Sigmoid colon (tissue), 7 donors: ENCODE data around the gene TPBGL. TPM values are rescaled to one million over a fixed set of nuclear protein-coding genes. Genes with fewer than 3 reads are reported as not detected.

ENCODE experiments used
- DNase-seq: peaks from one replicate; pipeline ENCODE4 v3.0.0-alpha.2; 2019
- H3K27ac ChIP-seq, 4 donors: fragments of 200-600 bp; sonication (generic); one replicate each; pipeline ENCODE4 v1.5.1; 2016 to 2019; ENCODE audit warnings: mild to moderate bottlenecking in 1 of 4
- H3K27me3 ChIP-seq, 3 donors: fragments of 200-600 bp; sonication (generic); one replicate each; pipeline ENCODE4 v1.5.1; 2019; ENCODE audit warnings: mild to moderate bottlenecking in 1 of 3
- H3K36me3 ChIP-seq, 4 donors: fragments of 200-600 bp; sonication (generic); one replicate each; pipeline ENCODE4 v1.5.1; 2016 to 2019
- H3K4me1 ChIP-seq, 4 donors: fragments of 200-600 bp; sonication (generic); one replicate each; pipeline ENCODE4 v1.5.1; 2017 to 2019
- H3K4me3 ChIP-seq, 4 donors: fragments of 200-600 bp; sonication (generic); one replicate each; pipeline ENCODE4 v1.5.1; 2017 to 2019; ENCODE audit warnings: mild to moderate bottlenecking in 2 of 4, moderate library complexity in 1 of 4
- H3K9me3 ChIP-seq, 4 donors: fragments of 200-600 bp in 3 of 4; sonication (generic) in 3 of 4; one replicate each; pipeline versions ENCODE4 v1.5.1 to v1.6.1; 2013 to 2019
- CTCF ChIP-seq, 4 experiments: fragments of 450-650 bp in 3 of 4; fragments of 200-600 bp in 1 of 4; IDR thresholded peaks; one replicate each; pipeline ENCODE4 v1.5.1; 2016 to 2019; ENCODE audit warnings: antibody characterized with exemption in 4 of 4, mild to moderate bottlenecking in 3 of 4, moderate library complexity in 2 of 4
- EP300 ChIP-seq, 4 donors: sonication (generic); formaldehyde crosslinking; IDR thresholded peaks; one replicate each; pipeline ENCODE4 v1.6.1; 2017; ENCODE audit warnings: antibody characterized with exemption in 4 of 4
- POLR2A ChIP-seq, 2 donors: fragments of 450-650 bp; IDR thresholded peaks; one replicate each; pipeline ENCODE4 v1.6.1; 2016; ENCODE audit warnings: antibody characterized with exemption in 2 of 2, mild to moderate bottlenecking in 2 of 2, moderate library complexity in 2 of 2
- POLR2AphosphoS5 ChIP-seq, 4 donors: sonication (generic); formaldehyde crosslinking; IDR thresholded peaks; one replicate each; pipeline ENCODE4 v1.6.1; 2017; ENCODE audit warnings: antibody characterized with exemption in 4 of 4
- WGBS, 2 donors: extraction: QIAGEN DNeasy Blood & Tissue Kit; methylation state at CpG; one replicate each; pipeline ENCODE4 v1.1.7; 2013; 5-methylcytosine and 5-hydroxymethylcytosine counted together
- intact Hi-C: fragments of 100-400 bp; cut with DNase I; formaldehyde crosslinking; loops from one replicate; pipeline ENCODE4 v1.15.1; 2023
- polyA plus RNA-seq, 3 donors: library from polyadenylated mRNA; stranded (reverse); fragments of 200-250 nt; gene quantifications; one replicate each; pipeline ENCODE4 v1.2.3, GENCODE V29; 2013
- total RNA-seq, 4 donors: library from RNA; depleted of rRNA; stranded (reverse); fragments of >200 nt; gene quantifications; one replicate each; pipeline ENCODE4 v1.1.0, GENCODE V29; 2016
- donor health status: healthy with polysubstance abuse.
- donor health status: Bipolar disorder and iron deficiency.
- donor health status: healthy.

Gene TPBGL
- total and polyA plus RNA-seq, 7 donors: 0.28 to 0.68 (median 0.34) TPM; not detected in 3

- H3K36me3 ChIP-seq: peaks cover 27 to 81% (median 43%) of the 10 kb centered on the region in 4 donors
- 83 to 94% methylated on average over 16 of the region's 16 CpGs for WGBS, 2 donors
- intact Hi-C loops: loop anchor here (10.0 kb wide), 1 partner anchor 251 kb away; no protein-coding TSS in a partner anchor
- H3K27ac ChIP-seq: no peak overlapping the region
- no peak for TF ChIP-seq EP300 (IDR thresholded peaks at IDR 0.05)
- TF ChIP-seq POLR2A (IDR thresholded peaks at IDR 0.05): no peak
- TF ChIP-seq CTCF (IDR thresholded peaks at IDR 0.05): no peak
- no peak for TF ChIP-seq POLR2AphosphoS5 (IDR thresholded peaks at IDR 0.05)
- H3K9me3 ChIP-seq: no peaks in the 10 kb centered on the region
- no peak overlapping the region for H3K4me3 ChIP-seq
- no peak for DNase-seq
- peaks cover 0 to 12% (median 7%) of the 10 kb centered on the region in 4 donors for H3K4me1 ChIP-seq
- no peaks in the 10 kb centered on the region for H3K27me3 ChIP-seq
Observed at GRCh38 chr11:75283391-75283931, 42.9 kb downstream of the TPBGL start.

- no peaks in the 10 kb centered on the region for H3K27me3 ChIP-seq
- TF ChIP-seq POLR2AphosphoS5 (IDR thresholded peaks at IDR 0.05): no peak
- no peak for TF ChIP-seq POLR2A (IDR thresholded peaks at IDR 0.05)
- no peak for TF ChIP-seq EP300 (IDR thresholded peaks at IDR 0.05)
- no peak for TF ChIP-seq CTCF (IDR thresholded peaks at IDR 0.05)
- H3K4me3 ChIP-seq: no peak overlapping the region
- DNase-seq: no peak
- H3K27ac ChIP-seq: no peak overlapping the region
- intact Hi-C loops: loop anchor here (10.0 kb wide), 1 partner anchor 249 kb away; no protein-coding TSS in a partner anchor
- WGBS, 2 donors: 97 to 98% methylated on average over 5 of the region's 5 CpGs
- peaks cover 0 to under 1% (median 0%) of the 10 kb centered on the region in 4 donors for H3K4me1 ChIP-seq
- peaks cover 22 to 75% (median 44%) of the 10 kb centered on the region in 4 donors for H3K36me3 ChIP-seq
- no peaks in the 10 kb centered on the region for H3K9me3 ChIP-seq
Observed at GRCh38 chr11:75285776-75286360, 45.3 kb downstream of the TPBGL start.

- no peaks in the 10 kb centered on the region for H3K27me3 ChIP-seq
- H3K4me3 ChIP-seq: no peak overlapping the region
- DNase-seq: no peak
- WGBS, 2 donors: 75 to 85% methylated on average over 14 of the region's 14 CpGs
- H3K9me3 ChIP-seq: no peaks in the 10 kb centered on the region
- no peak for TF ChIP-seq POLR2A (IDR thresholded peaks at IDR 0.05)
- TF ChIP-seq CTCF (IDR thresholded peaks at IDR 0.05): no peak
- no peak for TF ChIP-seq POLR2AphosphoS5 (IDR thresholded peaks at IDR 0.05)
- TF ChIP-seq EP300 (IDR thresholded peaks at IDR 0.05): no peak
- peaks cover 22 to 68% (median 34%) of the 10 kb centered on the region in 4 donors for H3K36me3 ChIP-seq
- H3K4me1 ChIP-seq: peaks cover 0 to 2% (median 0%) of the 10 kb centered on the region in 4 donors
- H3K27ac ChIP-seq: no peak overlapping the region
- intact Hi-C loops: loop anchor here (10.0 kb wide), 1 partner anchor 248 kb away; no protein-coding TSS in a partner anchor
Observed at GRCh38 chr11:75286826-75287465, 46.4 kb downstream of the TPBGL start.

GRCh38 chr11:75287579-75287978, 47.0 kb downstream of the TPBGL start:
- Histone ChIP-seq H3K9me3 (no peaks in the 10 kb centered on the region), H3K27me3 (no peaks in the 10 kb centered on the region), H3K4me1 (peaks cover 0 to 8% (median 0%) of the 10 kb centered on the region in 4 donors), H3K36me3 (peaks cover 18 to 62% (median 28%) of the 10 kb centered on the region in 4 donors), H3K27ac (no peak overlapping the region), H3K4me3 (no peak overlapping the region)
- intact Hi-C loops: loop anchor here (10.0 kb wide), 1 partner anchor 247 kb away; no protein-coding TSS in a partner anchor
- TF ChIP-seq CTCF (IDR thresholded peaks at IDR 0.05) (no peak), POLR2AphosphoS5 (IDR thresholded peaks at IDR 0.05) (no peak), EP300 (IDR thresholded peaks at IDR 0.05) (no peak), POLR2A (IDR thresholded peaks at IDR 0.05) (no peak)
- DNase-seq: no peak
- WGBS, 2 donors: 96% methylated on average over 17 of the region's 17 CpGs
